ENCODE results near the gene KLHL29.

DNA sequence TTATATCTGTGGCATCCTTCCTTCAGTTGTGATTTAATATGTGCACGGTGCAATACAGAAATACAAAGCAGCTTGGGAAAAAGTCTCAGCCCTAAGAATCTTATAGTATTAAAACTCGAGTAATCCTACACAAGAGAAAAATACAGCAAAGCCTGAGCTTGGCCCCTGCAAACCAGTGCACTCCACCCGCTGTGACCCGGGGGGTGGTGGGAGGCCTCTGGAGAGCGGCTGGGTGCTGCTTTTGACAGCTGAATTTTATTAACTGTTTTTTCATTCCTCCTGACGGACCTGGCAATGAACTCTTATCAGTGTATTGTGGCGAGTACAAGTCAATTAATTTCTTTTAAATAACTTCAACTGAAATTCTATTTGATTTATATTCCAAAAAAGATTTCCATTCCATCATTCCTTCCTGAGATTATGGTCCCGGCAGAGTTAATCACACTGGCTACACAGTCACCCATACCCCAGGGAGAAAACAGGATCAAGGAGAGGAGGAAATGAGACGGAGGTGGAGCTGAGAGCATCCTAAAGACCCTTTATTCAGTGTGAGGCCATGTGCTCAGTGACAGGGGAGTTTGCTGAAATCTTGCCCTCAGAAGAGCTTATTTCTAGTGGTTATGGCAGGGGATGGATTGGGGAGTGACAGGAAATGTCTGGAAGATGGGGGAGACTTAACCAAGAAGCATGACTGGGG, 124.8 kb downstream of the KLHL29 start:
- TF ChIP-seq FOS (IDR thresholded peaks at IDR 0.05; ENCODE audit: borderline replicate concordance, extremely low read depth, insufficient read length) (no peak), CTCF (IDR thresholded peaks at IDR 0.05 in 2 of 3, conservative IDR thresholded peaks at IDR 0.05 in 1 of 3; ENCODE audit: control insufficient read depth in 2 of 3, extremely low read depth in 1 of 3, insufficient read depth in 1 of 3, low read depth in 3 of 3, low read length in 3 of 3) (no peak), POLR2AphosphoS5 (IDR thresholded peaks at IDR 0.05; ENCODE audit: low read length) (no peak)
- TF ChIP-seq, protein P1, sequence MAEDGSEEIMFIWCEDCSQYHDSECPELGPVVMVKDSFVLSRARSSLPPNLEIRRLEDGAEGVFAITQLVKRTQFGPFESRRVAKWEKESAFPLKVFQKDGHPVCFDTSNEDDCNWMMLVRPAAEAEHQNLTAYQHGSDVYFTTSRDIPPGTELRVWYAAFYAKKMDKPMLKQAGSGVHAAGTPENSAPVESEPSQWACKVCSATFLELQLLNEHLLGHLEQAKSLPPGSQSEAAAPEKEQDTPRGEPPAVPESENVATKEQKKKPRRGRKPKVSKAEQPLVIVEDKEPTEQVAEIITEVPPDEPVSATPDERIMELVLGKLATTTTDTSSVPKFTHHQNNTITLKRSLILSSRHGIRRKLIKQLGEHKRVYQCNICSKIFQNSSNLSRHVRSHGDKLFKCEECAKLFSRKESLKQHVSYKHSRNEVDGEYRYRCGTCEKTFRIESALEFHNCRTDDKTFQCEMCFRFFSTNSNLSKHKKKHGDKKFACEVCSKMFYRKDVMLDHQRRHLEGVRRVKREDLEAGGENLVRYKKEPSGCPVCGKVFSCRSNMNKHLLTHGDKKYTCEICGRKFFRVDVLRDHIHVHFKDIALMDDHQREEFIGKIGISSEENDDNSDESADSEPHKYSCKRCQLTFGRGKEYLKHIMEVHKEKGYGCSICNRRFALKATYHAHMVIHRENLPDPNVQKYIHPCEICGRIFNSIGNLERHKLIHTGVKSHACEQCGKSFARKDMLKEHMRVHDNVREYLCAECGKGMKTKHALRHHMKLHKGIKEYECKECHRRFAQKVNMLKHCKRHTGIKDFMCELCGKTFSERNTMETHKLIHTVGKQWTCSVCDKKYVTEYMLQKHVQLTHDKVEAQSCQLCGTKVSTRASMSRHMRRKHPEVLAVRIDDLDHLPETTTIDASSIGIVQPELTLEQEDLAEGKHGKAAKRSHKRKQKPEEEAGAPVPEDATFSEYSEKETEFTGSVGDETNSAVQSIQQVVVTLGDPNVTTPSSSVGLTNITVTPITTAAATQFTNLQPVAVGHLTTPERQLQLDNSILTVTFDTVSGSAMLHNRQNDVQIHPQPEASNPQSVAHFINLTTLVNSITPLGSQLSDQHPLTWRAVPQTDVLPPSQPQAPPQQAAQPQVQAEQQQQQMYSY (CRISPR knock-in tag; IDR thresholded peaks at IDR 0.05), result no peak
